Keratinocyte (primary cell): ENCODE measurements around the gene DNAJB4. TPM values are rescaled to one million over a fixed set of nuclear protein-coding genes. Genes with fewer than 3 reads are reported as not detected.
A peak's percentile ranks its signal among the peaks of the same experiment; 100 is the strongest.
"Not testable (repeated sequence)": the region's sequence is repeated elsewhere in the genome, so short reads cannot be mapped to it uniquely, and the experiment has no call there.

Experiments used
- DNase-seq: peaks from one replicate; pipeline ENCODE4 v3.0.0-alpha.2; 2011; ENCODE audit warnings: low read depth, missing footprints, low spot score
- FAIRE-seq: peaks from 2 replicates; lab custom pipeline; 2011; peaks lifted over from hg19 to GRCh38; lab: Jason Lieb, UNC
- H2AFZ ChIP-seq: 2 replicates; pipeline ENCODE4 v1.6.0; 2012; ENCODE audit warnings: low read length, control low read depth, inconsistent platforms; ENCODE audit not compliant: control insufficient read depth
- H3K27ac ChIP-seq: 2 replicates; pipeline ENCODE4 v1.5.1; 2011; ENCODE audit warnings: low read length; ENCODE audit not compliant: control insufficient read depth, insufficient read depth
- H3K27me3 ChIP-seq: 3 replicates; pipeline ENCODE4 v1.6.0; 2011; ENCODE audit warnings: low read length; ENCODE audit not compliant: control insufficient read depth, insufficient read depth; ENCODE audit errors: extremely low read depth
- H3K36me3 ChIP-seq, 2 experiments: 2 replicates in 1 of 2; 3 replicates in 1 of 2; pipeline ENCODE4 v1.5.1; 2011; ENCODE audit warnings: low read length in 2 of 2, mild to moderate bottlenecking in 1 of 2; ENCODE audit not compliant: control insufficient read depth in 2 of 2, insufficient read depth in 2 of 2; ENCODE audit errors: extremely low read depth in 1 of 2
- H3K4me1 ChIP-seq: 3 replicates; pipeline ENCODE4 v1.5.1; 2011; ENCODE audit warnings: low read length; ENCODE audit not compliant: control insufficient read depth, insufficient read depth; ENCODE audit errors: extremely low read depth
- H3K4me2 ChIP-seq: 3 replicates; pipeline ENCODE4 v1.6.0; 2011; ENCODE audit warnings: low read depth, low read length; ENCODE audit not compliant: control insufficient read depth, insufficient read depth; ENCODE audit errors: extremely low read depth
- H3K4me3 ChIP-seq, 3 experiments: fragments of 200-600 bp in 1 of 3; sonication (generic) in 1 of 3; 2 replicates in 2 of 3; 3 replicates in 1 of 3; pipeline ENCODE4 v1.5.1; 2011 to 2016; ENCODE audit warnings: low read length in 3 of 3, mild to moderate bottlenecking in 3 of 3, control low read depth in 2 of 3, inconsistent platforms in 1 of 3, low read depth in 1 of 3, mixed read lengths in 1 of 3, mixed run types in 1 of 3, moderate library complexity in 1 of 3; ENCODE audit not compliant: control insufficient read depth in 2 of 3, insufficient read depth in 2 of 3; ENCODE audit errors: extremely low read depth in 1 of 3
- H3K79me2 ChIP-seq: 2 replicates; pipeline ENCODE4 v1.6.0; 2012; ENCODE audit warnings: low read length; ENCODE audit not compliant: control insufficient read depth, insufficient read depth
- H3K9ac ChIP-seq: 3 replicates; pipeline ENCODE4 v1.6.0; 2011; ENCODE audit warnings: low read length; ENCODE audit not compliant: control insufficient read depth, insufficient read depth; ENCODE audit errors: extremely low read depth
- H3K9me1 ChIP-seq: 3 replicates; pipeline ENCODE4 v1.6.0; 2011; ENCODE audit warnings: low read length; ENCODE audit not compliant: control insufficient read depth, insufficient read depth; ENCODE audit errors: extremely low read depth
- H3K9me3 ChIP-seq: 2 replicates; pipeline ENCODE4 v1.5.1; 2012; ENCODE audit warnings: low read depth, low read length; ENCODE audit not compliant: control insufficient read depth
- H4K20me1 ChIP-seq: 3 replicates; pipeline ENCODE4 v1.6.0; 2011; ENCODE audit warnings: low read length; ENCODE audit not compliant: control insufficient read depth, insufficient read depth; ENCODE audit errors: extremely low read depth
- EZH2 ChIP-seq: IDR thresholded peaks from one replicate; pipeline ENCODE4 v1.6.1; 2012; ENCODE audit warnings: inconsistent platforms, mild to moderate bottlenecking, low read length, moderate library complexity
- dilution Hi-C: fragments of 300-500 bp; cut with MboI; formaldehyde crosslinking; loops from one replicate; pipeline ENCODE4 v1.7.0; 2020; ENCODE audit warnings: low sequenced_read_pairs; ENCODE audit not compliant: extremely low pct_ligation_motif_present
- polyA plus RNA-seq, 5 experiments: library from polyadenylated mRNA; depleted of rRNA in 3 of 5; stranded (reverse) in 3 of 5; stranded (forward) in 1 of 5; unstranded in 1 of 5; fragments of >200 nt; gene quantifications; 1 replicate in 1 of 5; 2 replicates in 3 of 5; 3 replicates in 1 of 5; pipeline versions ENCODE4 v1.2.1 to v1.2.3, GENCODE V29; 2011 to 2012; ENCODE audit warnings: missing spikeins in 2 of 5, low read depth in 1 of 5, low replicate concordance in 1 of 5
- TF ChIP-seq, protein P1 (sequence below), 3 experiments: IDR thresholded peaks in 1 of 3; conservative IDR thresholded peaks in 1 of 3; optimal IDR thresholded peaks in 1 of 3; 2 replicates in 2 of 3; 3 replicates in 1 of 3; pipeline versions ENCODE3 to v1.5.1; 2011; ENCODE audit warnings: low read length in 3 of 3, mild to moderate bottlenecking in 3 of 3, moderate library complexity in 2 of 3, control low read depth in 1 of 3, inconsistent platforms in 1 of 3; ENCODE audit not compliant: insufficient read depth in 2 of 3; ENCODE audit errors: extremely low read depth in 1 of 3

The DNAJB4 gene
- polyA plus RNA-seq, 1 donor (not counting 4 experiments of a cell fraction or from before 2014, with no cell fraction given) = 30.9 TPM

DNA sequence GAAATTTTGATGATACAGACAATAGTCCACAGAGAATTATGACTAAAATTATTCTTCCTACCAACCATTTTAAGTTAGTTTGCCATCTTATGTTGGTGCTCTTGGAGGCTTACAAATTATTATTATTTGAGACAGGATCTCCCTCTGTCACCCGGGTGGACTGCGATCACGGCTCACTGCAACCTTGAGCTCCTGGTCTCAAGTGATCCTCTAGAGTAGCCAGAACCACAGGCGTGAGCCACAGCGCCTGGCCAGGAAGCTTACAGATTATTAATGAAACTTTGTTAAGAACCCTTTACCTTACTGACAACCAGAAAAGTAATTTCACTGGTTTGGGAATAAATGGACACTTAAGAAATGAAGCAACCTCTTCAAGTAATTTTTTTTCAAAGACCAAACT lies 8.0 kb upstream of the DNAJB4 start:
- FAIRE-seq (no peak), DNase-seq (no peak)
- Histone ChIP-seq H3K27ac (no peak overlapping the region), H3K4me3 (no peak overlapping the region), H4K20me1 (no peaks in the 10 kb centered on the region), H3K4me1 (peaks cover 2% of the 10 kb centered on the region), H3K27me3 (no peaks in the 10 kb centered on the region), H2AFZ (no peak overlapping the region), H3K4me2 (no peak overlapping the region), H3K36me3 (peaks cover 0 to 2% of the 10 kb centered on the region in 2 experiments), H3K79me2 (peaks cover 14% of the 10 kb centered on the region), H3K9me1 (no peaks in the 10 kb centered on the region), H3K9me3 (no peaks in the 10 kb centered on the region), H3K9ac (no peak overlapping the region)
- TF ChIP-seq, protein P1, sequence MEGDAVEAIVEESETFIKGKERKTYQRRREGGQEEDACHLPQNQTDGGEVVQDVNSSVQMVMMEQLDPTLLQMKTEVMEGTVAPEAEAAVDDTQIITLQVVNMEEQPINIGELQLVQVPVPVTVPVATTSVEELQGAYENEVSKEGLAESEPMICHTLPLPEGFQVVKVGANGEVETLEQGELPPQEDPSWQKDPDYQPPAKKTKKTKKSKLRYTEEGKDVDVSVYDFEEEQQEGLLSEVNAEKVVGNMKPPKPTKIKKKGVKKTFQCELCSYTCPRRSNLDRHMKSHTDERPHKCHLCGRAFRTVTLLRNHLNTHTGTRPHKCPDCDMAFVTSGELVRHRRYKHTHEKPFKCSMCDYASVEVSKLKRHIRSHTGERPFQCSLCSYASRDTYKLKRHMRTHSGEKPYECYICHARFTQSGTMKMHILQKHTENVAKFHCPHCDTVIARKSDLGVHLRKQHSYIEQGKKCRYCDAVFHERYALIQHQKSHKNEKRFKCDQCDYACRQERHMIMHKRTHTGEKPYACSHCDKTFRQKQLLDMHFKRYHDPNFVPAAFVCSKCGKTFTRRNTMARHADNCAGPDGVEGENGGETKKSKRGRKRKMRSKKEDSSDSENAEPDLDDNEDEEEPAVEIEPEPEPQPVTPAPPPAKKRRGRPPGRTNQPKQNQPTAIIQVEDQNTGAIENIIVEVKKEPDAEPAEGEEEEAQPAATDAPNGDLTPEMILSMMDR (optimal IDR thresholded peaks at IDR 0.05 in 1 of 3, IDR thresholded peaks at IDR 0.05 in 1 of 3, conservative IDR thresholded peaks at IDR 0.05 in 1 of 3; ENCODE audit: extremely low read depth in 1 of 3, insufficient read depth in 2 of 3, low read length in 3 of 3) = no peak
- no peak for TF ChIP-seq EZH2
- dilution Hi-C loops = no loop called here

DNA sequence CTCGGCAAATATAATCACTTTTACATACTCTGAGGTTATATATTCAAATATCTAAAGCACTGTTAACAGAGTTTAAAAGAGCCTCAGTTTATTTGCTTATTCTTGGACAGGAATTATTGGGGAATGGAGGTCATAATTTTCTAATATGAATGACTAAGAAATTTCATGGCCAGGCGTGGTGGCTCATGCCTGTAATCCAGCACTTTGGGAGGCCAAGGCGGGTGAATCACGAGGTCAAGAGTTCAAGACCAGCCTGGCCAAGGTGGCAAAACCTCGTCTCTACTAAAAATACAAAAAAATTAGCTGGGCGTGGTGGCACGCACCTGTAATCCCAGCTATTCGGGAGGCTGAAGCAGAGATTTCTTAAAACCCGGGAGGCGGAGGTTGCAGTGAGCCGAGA lies 4.2 kb upstream of the DNAJB4 start:
- DNase-seq, dilution Hi-C loops, H3K27ac ChIP-seq, H4K20me1 ChIP-seq, H3K9me1 ChIP-seq, H3K27me3 ChIP-seq, H3K4me1 ChIP-seq, H3K79me2 ChIP-seq, H3K4me3 ChIP-seq, H3K9me3 ChIP-seq, H2AFZ ChIP-seq, FAIRE-seq, H3K9ac ChIP-seq, H3K4me2 ChIP-seq, H3K36me3 ChIP-seq: not testable (repeated sequence)

DNA sequence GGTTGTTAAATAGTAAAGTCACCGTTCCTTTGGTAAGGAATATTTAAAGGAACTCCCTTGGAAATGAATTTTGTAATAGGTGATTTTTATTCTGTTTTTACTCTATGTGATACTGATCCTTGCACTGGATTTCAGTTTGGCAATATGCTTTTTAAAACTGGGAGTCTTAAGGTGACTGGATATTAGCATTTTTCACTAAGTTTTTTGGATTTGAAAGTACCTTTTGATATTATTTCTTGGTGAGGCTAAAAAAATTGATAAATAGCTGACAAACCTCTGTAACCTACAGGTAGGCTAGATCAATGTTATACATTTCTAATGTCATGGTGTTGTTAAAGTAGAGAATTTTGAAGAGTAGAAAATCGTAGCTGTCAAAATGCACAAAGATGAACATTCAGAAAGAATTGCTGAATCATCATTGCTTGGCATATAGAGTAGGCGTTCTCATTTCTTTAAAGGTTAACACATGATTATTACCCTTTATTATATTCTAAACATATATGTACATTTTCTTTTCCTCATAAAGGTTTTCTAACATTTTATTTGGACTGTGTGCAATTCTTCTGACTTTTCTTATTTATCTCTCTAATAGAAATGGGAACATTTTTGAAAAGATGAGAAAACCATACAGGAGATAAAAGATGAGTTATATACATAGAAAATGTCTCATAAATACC lies 1.5 kb upstream of the DNAJB4 start:
- Histone ChIP-seq H3K36me3 (no peaks in the 10 kb centered on the region), H2AFZ (no peak overlapping the region), H3K9me3 (no peaks in the 10 kb centered on the region), H3K9me1 (no peaks in the 10 kb centered on the region), H3K4me3 (peak overlapping the region in 1 of 3 experiments; percentile 67), H3K9ac (no peak overlapping the region), H3K4me2 (peak overlapping the region; percentile 89), H4K20me1 (no peaks in the 10 kb centered on the region), H3K79me2 (peaks cover 18% of the 10 kb centered on the region), H3K27me3 (no peaks in the 10 kb centered on the region), H3K27ac (peak overlapping the region; percentile 43), H3K4me1 (peaks cover 13% of the 10 kb centered on the region)
- DNase-seq (no peak), FAIRE-seq (peak; percentile 20)
- dilution Hi-C loops = no loop called here
- no peak for TF ChIP-seq EZH2
- TF ChIP-seq, protein P1 (optimal IDR thresholded peaks at IDR 0.05 in 1 of 3, IDR thresholded peaks at IDR 0.05 in 1 of 3, conservative IDR thresholded peaks at IDR 0.05 in 1 of 3; ENCODE audit: extremely low read depth in 1 of 3, insufficient read depth in 2 of 3, low read length in 3 of 3) = no peak
